Neural cell (in vitro differentiated cells): Measurements from ENCODE around the gene ZNF148. TPM values are rescaled to one million over a fixed set of nuclear protein-coding genes. Genes with fewer than 3 reads are reported as not detected.

Source experiments
- H2AFZ ChIP-seq: fragments of 200-600, 300-800 bp; sonication (generic), shearing (Covaris generic); 2 replicates; pipeline ENCODE4 v1.6.0; 2014; ENCODE audit warnings: low read depth, mild to moderate bottlenecking, antibody characterized with exemption, low read length, moderate library complexity
- H3F3A ChIP-seq: fragments of 200-600 bp; shearing (Covaris generic); 2 replicates; pipeline ENCODE4 v1.6.1; 2016; ENCODE audit warnings: mild to moderate bottlenecking, moderate library complexity, mixed read lengths, antibody characterized with exemption, low read length; ENCODE audit not compliant: insufficient read depth, poor library complexity, severe bottlenecking
- H3K27ac ChIP-seq: fragments of 200-600, 300-800 bp; sonication (generic), shearing (Covaris generic); 2 replicates; pipeline ENCODE4 v1.5.1; 2014; ENCODE audit warnings: mild to moderate bottlenecking, low read length, moderate library complexity
- H3K27me3 ChIP-seq: fragments of 300-800, 200-600 bp; sonication (generic), shearing (Covaris generic); 2 replicates; pipeline ENCODE4 v1.6.0; 2014; ENCODE audit warnings: mild to moderate bottlenecking, low read depth, low read length, moderate library complexity; ENCODE audit not compliant: insufficient read depth
- H3K36me3 ChIP-seq: fragments of 300-800, 200-600 bp; sonication (generic), shearing (Covaris generic); 2 replicates; pipeline ENCODE4 v1.5.1; 2014; ENCODE audit warnings: mild to moderate bottlenecking, antibody characterized with exemption, low read length, moderate library complexity; ENCODE audit not compliant: insufficient read depth
- H3K4me2 ChIP-seq: fragments of 300-800, 200-600 bp; sonication (generic), shearing (Covaris generic); 2 replicates; pipeline ENCODE4 v1.6.0; 2014; ENCODE audit warnings: mild to moderate bottlenecking, low read length
- H3K4me3 ChIP-seq: fragments of 300-800, 200-600 bp; sonication (generic), shearing (Covaris generic); 2 replicates; pipeline ENCODE4 v1.5.1; 2014; ENCODE audit warnings: mild to moderate bottlenecking, low read length, moderate library complexity
- H3K79me2 ChIP-seq: fragments of 200-600 bp; shearing (Covaris generic); replicated peaks from 2 replicates; pipeline ENCODE4 v1.6.0; 2014; ENCODE audit warnings: mild to moderate bottlenecking, low read length, moderate library complexity; ENCODE audit not compliant: insufficient read depth
- H3K9ac ChIP-seq: fragments of 300-800, 200-600 bp; sonication (generic), shearing (Covaris generic); 2 replicates; pipeline ENCODE4 v1.6.1; 2016; ENCODE audit warnings: mild to moderate bottlenecking, low read length, mixed read lengths
- H3K9me2 ChIP-seq: fragments of 200-600 bp; shearing (Covaris generic); 2 replicates; pipeline ENCODE4 v1.6.1; 2016; ENCODE audit warnings: mild to moderate bottlenecking, low read length, mixed read lengths; ENCODE audit not compliant: insufficient read depth
- H3K9me3 ChIP-seq: fragments of 200-600, 300-800 bp; sonication (generic), shearing (Covaris generic); 2 replicates; pipeline ENCODE4 v1.6.1; 2016; ENCODE audit warnings: mild to moderate bottlenecking, mixed run types, low read length, moderate library complexity, mixed read lengths
- H4K20me1 ChIP-seq: fragments of 200-600 bp; shearing (Covaris generic); 2 replicates; pipeline ENCODE4 v1.6.1; 2016; ENCODE audit warnings: mild to moderate bottlenecking, mixed run types; ENCODE audit not compliant: insufficient read depth
- EP300 ChIP-seq: fragments of 450-650 bp; conservative IDR thresholded peaks from 2 replicates; pipeline ENCODE4 v1.6.1; 2014; ENCODE audit warnings: antibody characterized with exemption, mild to moderate bottlenecking, moderate library complexity; ENCODE audit not compliant: poor library complexity, severe bottlenecking
- EZH2 ChIP-seq: fragments of 200-600, 300-800 bp; shearing (Covaris generic), sonication (generic); IDR thresholded peaks from 2 replicates; pipeline ENCODE4 v1.6.1; 2014; ENCODE audit warnings: antibody characterized with exemption, low read length, borderline replicate concordance, mild to moderate bottlenecking; ENCODE audit not compliant: insufficient read depth, poor library complexity, severe bottlenecking
- MXI1 ChIP-seq: fragments of 450-650 bp; conservative IDR thresholded peaks from 2 replicates; pipeline ENCODE4 v1.6.1; 2014; ENCODE audit warnings: antibody characterized with exemption, mild to moderate bottlenecking; ENCODE audit not compliant: poor library complexity, severe bottlenecking
- POLR2AphosphoS5 ChIP-seq: IDR thresholded peaks from 2 replicates; pipeline ENCODE4 v1.6.1; 2012
- RAD21 ChIP-seq: fragments of 450-650 bp; conservative IDR thresholded peaks from 2 replicates; pipeline ENCODE4 v1.6.1; 2014; ENCODE audit warnings: antibody characterized with exemption, mild to moderate bottlenecking, moderate library complexity
- REST ChIP-seq: IDR thresholded peaks from 2 replicates; pipeline ENCODE4 v1.6.1; 2012; ENCODE audit warnings: borderline replicate concordance
- SMC3 ChIP-seq: fragments of 450-650 bp; conservative IDR thresholded peaks from 2 replicates; pipeline ENCODE4 v1.6.1; 2014; ENCODE audit warnings: antibody characterized with exemption, mild to moderate bottlenecking, moderate library complexity; ENCODE audit not compliant: poor library complexity
- TAF1 ChIP-seq: IDR thresholded peaks from 2 replicates; pipeline ENCODE4 v1.6.1; 2012; ENCODE audit warnings: low read depth
- polyA plus RNA-seq: library from polyadenylated mRNA; depleted of rRNA; stranded (reverse); fragments of >200 nt; gene quantifications from 2 replicates; pipeline ENCODE4 v1.2.3, GENCODE V29; 2014
- TF ChIP-seq, protein P1 (sequence below): fragments of 450-650 bp; IDR thresholded peaks from 2 replicates; pipeline ENCODE4 v1.5.1; 2014; ENCODE audit warnings: antibody characterized with exemption, mild to moderate bottlenecking, moderate library complexity; ENCODE audit not compliant: poor library complexity, severe bottlenecking

The ZNF148 gene
- polyA plus RNA-seq, 1 donor from 2014 or later = 16.9 TPM

GRCh38 chr3:125366132-125366531 lies 9.0 kb downstream of the ZNF148 start:
- Histone ChIP-seq H3K36me3 (no peaks in the 10 kb centered on the region), H2AFZ (no peak overlapping the region), H3K9me2 (no peaks in the 10 kb centered on the region), H3F3A (no peaks in the 10 kb centered on the region), H3K9me3 (no peaks in the 10 kb centered on the region), H3K4me2 (no peak overlapping the region), H3K4me3 (no peak overlapping the region), H4K20me1 (peaks cover 4% of the 10 kb centered on the region), H3K9ac (no peak overlapping the region), H3K27ac (no peak overlapping the region), H3K27me3 (no peaks in the 10 kb centered on the region), H3K79me2 (peaks cover 98% of the 10 kb centered on the region)
- TF ChIP-seq TAF1 (no peak), EP300 (no peak), SMC3 (no peak), POLR2AphosphoS5 (no peak), REST (no peak), MXI1 (no peak), EZH2 (no peak), RAD21 (no peak)
- TF ChIP-seq, protein P1, sequence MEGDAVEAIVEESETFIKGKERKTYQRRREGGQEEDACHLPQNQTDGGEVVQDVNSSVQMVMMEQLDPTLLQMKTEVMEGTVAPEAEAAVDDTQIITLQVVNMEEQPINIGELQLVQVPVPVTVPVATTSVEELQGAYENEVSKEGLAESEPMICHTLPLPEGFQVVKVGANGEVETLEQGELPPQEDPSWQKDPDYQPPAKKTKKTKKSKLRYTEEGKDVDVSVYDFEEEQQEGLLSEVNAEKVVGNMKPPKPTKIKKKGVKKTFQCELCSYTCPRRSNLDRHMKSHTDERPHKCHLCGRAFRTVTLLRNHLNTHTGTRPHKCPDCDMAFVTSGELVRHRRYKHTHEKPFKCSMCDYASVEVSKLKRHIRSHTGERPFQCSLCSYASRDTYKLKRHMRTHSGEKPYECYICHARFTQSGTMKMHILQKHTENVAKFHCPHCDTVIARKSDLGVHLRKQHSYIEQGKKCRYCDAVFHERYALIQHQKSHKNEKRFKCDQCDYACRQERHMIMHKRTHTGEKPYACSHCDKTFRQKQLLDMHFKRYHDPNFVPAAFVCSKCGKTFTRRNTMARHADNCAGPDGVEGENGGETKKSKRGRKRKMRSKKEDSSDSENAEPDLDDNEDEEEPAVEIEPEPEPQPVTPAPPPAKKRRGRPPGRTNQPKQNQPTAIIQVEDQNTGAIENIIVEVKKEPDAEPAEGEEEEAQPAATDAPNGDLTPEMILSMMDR = no peak

DNA sequence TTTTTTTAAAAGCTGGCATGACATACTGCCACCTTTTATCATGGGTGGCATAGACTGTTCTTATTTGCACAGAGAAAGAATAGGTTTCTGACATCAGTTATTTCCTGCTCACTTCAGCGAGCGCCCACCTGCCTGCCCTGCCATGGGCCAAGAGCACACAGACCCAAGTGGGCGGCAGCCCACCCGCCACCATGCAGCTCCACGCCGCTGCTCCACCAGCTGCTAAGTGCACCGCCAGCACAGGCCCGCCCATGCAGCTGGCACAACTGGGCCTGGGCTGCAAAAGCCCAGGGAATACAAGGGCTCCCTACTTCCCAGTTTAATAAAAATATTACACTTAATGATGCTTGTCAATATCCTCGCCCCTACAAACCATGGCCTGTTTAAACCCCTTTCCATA lies 15.4 kb downstream of the ZNF148 start:
- H3K4me2 ChIP-seq = no peak overlapping the region
- peaks cover 4% of the 10 kb centered on the region for H4K20me1 ChIP-seq
- H3K36me3 ChIP-seq = no peaks in the 10 kb centered on the region
- H3K27me3 ChIP-seq = no peaks in the 10 kb centered on the region
- H2AFZ ChIP-seq = no peak overlapping the region
- TF ChIP-seq EZH2 = no peak
- TF ChIP-seq MXI1 = no peak
- no peak for TF ChIP-seq EP300
- TF ChIP-seq, protein P1 = no peak
- no peak for TF ChIP-seq SMC3
- H3F3A ChIP-seq = no peaks in the 10 kb centered on the region
- H3K4me3 ChIP-seq = no peak overlapping the region
- no peaks in the 10 kb centered on the region for H3K9me3 ChIP-seq
- no peaks in the 10 kb centered on the region for H3K9me2 ChIP-seq
- peaks cover 90% of the 10 kb centered on the region for H3K79me2 ChIP-seq
- no peak overlapping the region for H3K27ac ChIP-seq
- H3K9ac ChIP-seq = no peak overlapping the region
